H1 (cell line): Measurements from ENCODE around the gene PNMA8B.

Experiments used
- CTCF ChIP-seq, 3 experiments: IDR thresholded peaks; 1 replicate in 2 of 3; 2 replicates in 1 of 3; pipeline versions ENCODE4 v1.5.1 to v1.6.1; 2011; ENCODE audit warnings: low read length in 3 of 3, mild to moderate bottlenecking in 3 of 3, inconsistent platforms in 2 of 3, low read depth in 1 of 3, moderate library complexity in 1 of 3; ENCODE audit not compliant: insufficient read depth in 1 of 3; ENCODE audit errors: control extremely low read depth in 1 of 3
- EP300 ChIP-seq, 2 experiments: IDR thresholded peaks; 1 replicate in 1 of 2; 2 replicates in 1 of 2; pipeline ENCODE4 v1.6.1; 2011 to 2012; ENCODE audit warnings: low read depth in 2 of 2, low read length in 2 of 2, mild to moderate bottlenecking in 2 of 2, borderline replicate concordance in 1 of 2, inconsistent platforms in 1 of 2, moderate library complexity in 1 of 2
- EZH2 ChIP-seq: fragments of 200-600 bp; sonication (generic); IDR thresholded peaks from 2 replicates; pipeline ENCODE4 v1.7.1; 2012; ENCODE audit warnings: low read depth, mild to moderate bottlenecking, moderate library complexity, low read length, inconsistent platforms; ENCODE audit not compliant: severe bottlenecking
- NRF1 ChIP-seq: IDR thresholded peaks from 2 replicates; pipeline ENCODE4 v1.6.1; 2011; ENCODE audit warnings: mild to moderate bottlenecking, low read depth, low read length, improper control_type of control experiment
- PHF8 ChIP-seq: fragments of 200-600 bp; sonication (generic); conservative IDR thresholded peaks from 2 replicates; pipeline ENCODE4 v1.7.1; 2012; ENCODE audit warnings: low read depth, mild to moderate bottlenecking, inconsistent platforms, low read length, moderate library complexity
- POLR2A ChIP-seq, 2 experiments: IDR thresholded peaks; 1 replicate in 1 of 2; 2 replicates in 1 of 2; pipeline ENCODE4 v1.6.1; 2011; ENCODE audit warnings: low read depth in 2 of 2, low read length in 2 of 2, mild to moderate bottlenecking in 2 of 2; ENCODE audit errors: control extremely low read depth in 1 of 2
- SP4 ChIP-seq: IDR thresholded peaks from 2 replicates; pipeline ENCODE4 v1.6.1; 2012; ENCODE audit warnings: low read length, inconsistent platforms
- TAF1 ChIP-seq: IDR thresholded peaks from 2 replicates; pipeline ENCODE4 v1.6.1; 2011; ENCODE audit warnings: mild to moderate bottlenecking, low read depth, low read length
- TBP ChIP-seq: IDR thresholded peaks from 2 replicates; pipeline ENCODE4 v1.6.1; 2011; ENCODE audit warnings: low read depth, low read length, improper control_type of control experiment
- TCF12 ChIP-seq: IDR thresholded peaks from 2 replicates; pipeline ENCODE4 v1.6.1; 2011; ENCODE audit warnings: low read depth, mild to moderate bottlenecking, low read length
- YY1 ChIP-seq: IDR thresholded peaks from 2 replicates; pipeline ENCODE4 v1.6.1; 2011; ENCODE audit warnings: low read depth, mild to moderate bottlenecking, low read length
- ZNF274 ChIP-seq: IDR thresholded peaks from 2 replicates; pipeline ENCODE4 v1.7.0; 2012; ENCODE audit warnings: low read length, borderline replicate concordance; ENCODE audit errors: extremely low read depth

GRCh38 chr19:46514589-46515289, 19.1 kb upstream of the PNMA8B start:
- TF ChIP-seq TBP = no peak
- TF ChIP-seq CTCF (IDR thresholded peaks at IDR 0.05; ENCODE audit: control extremely low read depth in 1 of 3, insufficient read depth in 1 of 3, low read depth in 1 of 3, low read length in 3 of 3) = peak in 2 of 3 experiments; percentile 33 to 50; a peak in 2 of 4 replicates
- TF ChIP-seq SP4 = no peak
- TF ChIP-seq YY1 = no peak
- TF ChIP-seq POLR2A (IDR thresholded peaks at IDR 0.05; ENCODE audit: control extremely low read depth in 1 of 2, low read depth in 2 of 2, low read length in 2 of 2) = no peak
- TF ChIP-seq NRF1 = no peak
- no peak for TF ChIP-seq EZH2
- TF ChIP-seq TCF12 = no peak
- TF ChIP-seq TAF1 = no peak
- TF ChIP-seq PHF8 = no peak
- no peak for TF ChIP-seq EP300 (IDR thresholded peaks at IDR 0.05; ENCODE audit: borderline replicate concordance in 1 of 2, low read depth in 2 of 2, low read length in 2 of 2)
- no peak for TF ChIP-seq ZNF274
